Measurements from ENCODE around the gene IRX6. TPM values are rescaled to one million over a fixed set of nuclear protein-coding genes. Genes with fewer than 3 reads are reported as not detected.

Gene IRX6
- total and polyA plus RNA-seq, 2 experiments from 2014 or later = 0.10 TPM; not detected in 1

- Histone ChIP-seq H3K27ac (ENCODE audit: low read depth) (no peak overlapping the region), H3K36me3 (ENCODE audit: insufficient read depth) (no peaks in the 10 kb centered on the region), H3K27me3 (ENCODE audit: insufficient read depth) (peaks cover 99% of the 10 kb centered on the region), H2AFZ (peak overlapping the region; percentile 94), H3F3A (replicated peaks; ENCODE audit: low read depth) (0 out of 2 replicates have a peak, but pooled peaks cover 4% of the 10 kb centered on the region), H3K4me2 (peak overlapping the region; percentile 95), H3K79me2 (replicated peaks; ENCODE audit: insufficient read depth) (no peaks in the 10 kb centered on the region), H3K4me1 (ENCODE audit: insufficient read depth) (peaks cover 31% of the 10 kb centered on the region), H3K4me3 (peak overlapping the region; percentile 87), H3K9me2 (ENCODE audit: insufficient read depth) (no peaks in the 10 kb centered on the region), H4K20me1 (replicated peaks; ENCODE audit: insufficient read depth) (peaks cover 15% of the 10 kb centered on the region)
- Mint-ChIP-seq H3K27me3 (ENCODE audit: insufficient read depth, low read depth, poor library complexity) (peaks cover 74% of the 10 kb centered on the region), H3K4me1 (peaks cover 34% of the 10 kb centered on the region), H3K27ac (no peak overlapping the region), H3K4me3 (peak overlapping the region; percentile 81), H3K36me3 (ENCODE audit: low read depth) (no peaks in the 10 kb centered on the region; the same call in 2 of the 3 replicates), H3K9me3 (no peaks in the 10 kb centered on the region)
- ATAC-seq (peak; percentile 7), DNase-seq (ENCODE audit: low spot score) (peak; percentile 45)
- no peak for TF ChIP-seq ZNF462 (CRISPR knock-in tag; IDR thresholded peaks at IDR 0.05)
- TF ChIP-seq EZH2 (IDR thresholded peaks at IDR 0.05; ENCODE audit: low read depth, unreplicated experiment) = peak; percentile 71
- no peak for TF ChIP-seq POLR2AphosphoS5 (IDR thresholded peaks at IDR 0.05; ENCODE audit: low read depth)
- TF ChIP-seq CREB1 (CRISPR knock-in tag; IDR thresholded peaks at IDR 0.05; ENCODE audit: low read depth) = peak; percentile 83
Measured at GRCh38 chr16:55324285-55325079, 479 bp downstream of the IRX6 start.

GRCh38 chr16:55325080-55325447 is 1.1 kb downstream of the IRX6 start:
- H3K4me3 ChIP-seq = peak overlapping the region; percentile 87
- peak overlapping the region; percentile 94; the same call in 1 of the 2 replicates for H2AFZ ChIP-seq

More at GRCh38 chr16:55325080-55325447, 1.1 kb downstream of the IRX6 start:
- ATAC-seq (peak; percentile 2), DNase-seq (ENCODE audit: low spot score) (peak; percentile 49)
- Histone ChIP-seq H3K4me2 (peak overlapping the region; percentile 95), H3K9me2 (ENCODE audit: insufficient read depth) (no peaks in the 10 kb centered on the region), H3K36me3 (ENCODE audit: insufficient read depth) (no peaks in the 10 kb centered on the region), H3F3A (replicated peaks; ENCODE audit: low read depth) (0 out of 2 replicates have a peak, but pooled peaks cover 6% of the 10 kb centered on the region), H3K79me2 (replicated peaks; ENCODE audit: insufficient read depth) (no peaks in the 10 kb centered on the region), H3K4me1 (ENCODE audit: insufficient read depth) (peaks cover 34% of the 10 kb centered on the region), H3K27ac (ENCODE audit: low read depth) (no peak overlapping the region), H4K20me1 (replicated peaks; ENCODE audit: insufficient read depth) (peaks cover 21% of the 10 kb centered on the region), H3K27me3 (ENCODE audit: insufficient read depth) (peaks cover 100% of the 10 kb centered on the region)
- Mint-ChIP-seq H3K36me3 (ENCODE audit: low read depth) (no peaks in the 10 kb centered on the region; the same call in 2 of the 3 replicates), H3K27ac (no peak overlapping the region), H3K4me1 (peaks cover 38% of the 10 kb centered on the region), H3K4me3 (peak overlapping the region; percentile 81), H3K9me3 (no peaks in the 10 kb centered on the region), H3K27me3 (ENCODE audit: insufficient read depth, low read depth, poor library complexity) (peaks cover 80% of the 10 kb centered on the region)
- TF ChIP-seq POLR2AphosphoS5 (IDR thresholded peaks at IDR 0.05; ENCODE audit: low read depth) = no peak
- no peak for TF ChIP-seq STAT1 (IDR thresholded peaks at IDR 0.05; ENCODE audit: unreplicated experiment)
- peak; percentile 72 for TF ChIP-seq EZH2 (IDR thresholded peaks at IDR 0.05; ENCODE audit: low read depth, unreplicated experiment)

Data from GM23338 (cell line).